Neural cell (in vitro differentiated cells): ENCODE measurements around the gene ENPP1. TPM values are rescaled to one million over a fixed set of nuclear protein-coding genes. Genes with fewer than 3 reads are reported as not detected.

ENCODE experiments used
- H2AFZ ChIP-seq: fragments of 200-600, 300-800 bp; sonication (generic), shearing (Covaris generic); 2 replicates; pipeline ENCODE4 v1.6.0; 2014; ENCODE audit warnings: low read depth, mild to moderate bottlenecking, antibody characterized with exemption, low read length, moderate library complexity
- H3F3A ChIP-seq: fragments of 200-600 bp; shearing (Covaris generic); 2 replicates; pipeline ENCODE4 v1.6.1; 2016; ENCODE audit warnings: mild to moderate bottlenecking, moderate library complexity, mixed read lengths, antibody characterized with exemption, low read length; ENCODE audit not compliant: insufficient read depth, poor library complexity, severe bottlenecking
- H3K27ac ChIP-seq: fragments of 200-600, 300-800 bp; sonication (generic), shearing (Covaris generic); 2 replicates; pipeline ENCODE4 v1.5.1; 2014; ENCODE audit warnings: mild to moderate bottlenecking, low read length, moderate library complexity
- H3K27me3 ChIP-seq: fragments of 300-800, 200-600 bp; sonication (generic), shearing (Covaris generic); 2 replicates; pipeline ENCODE4 v1.6.0; 2014; ENCODE audit warnings: mild to moderate bottlenecking, low read depth, low read length, moderate library complexity; ENCODE audit not compliant: insufficient read depth
- H3K36me3 ChIP-seq: fragments of 300-800, 200-600 bp; sonication (generic), shearing (Covaris generic); 2 replicates; pipeline ENCODE4 v1.5.1; 2014; ENCODE audit warnings: mild to moderate bottlenecking, antibody characterized with exemption, low read length, moderate library complexity; ENCODE audit not compliant: insufficient read depth
- H3K4me2 ChIP-seq: fragments of 300-800, 200-600 bp; sonication (generic), shearing (Covaris generic); 2 replicates; pipeline ENCODE4 v1.6.0; 2014; ENCODE audit warnings: mild to moderate bottlenecking, low read length
- H3K4me3 ChIP-seq: fragments of 300-800, 200-600 bp; sonication (generic), shearing (Covaris generic); 2 replicates; pipeline ENCODE4 v1.5.1; 2014; ENCODE audit warnings: mild to moderate bottlenecking, low read length, moderate library complexity
- H3K79me2 ChIP-seq: fragments of 200-600 bp; shearing (Covaris generic); replicated peaks from 2 replicates; pipeline ENCODE4 v1.6.0; 2014; ENCODE audit warnings: mild to moderate bottlenecking, low read length, moderate library complexity; ENCODE audit not compliant: insufficient read depth
- H3K9ac ChIP-seq: fragments of 300-800, 200-600 bp; sonication (generic), shearing (Covaris generic); 2 replicates; pipeline ENCODE4 v1.6.1; 2016; ENCODE audit warnings: mild to moderate bottlenecking, low read length, mixed read lengths
- H3K9me2 ChIP-seq: fragments of 200-600 bp; shearing (Covaris generic); 2 replicates; pipeline ENCODE4 v1.6.1; 2016; ENCODE audit warnings: mild to moderate bottlenecking, low read length, mixed read lengths; ENCODE audit not compliant: insufficient read depth
- H3K9me3 ChIP-seq: fragments of 200-600, 300-800 bp; sonication (generic), shearing (Covaris generic); 2 replicates; pipeline ENCODE4 v1.6.1; 2016; ENCODE audit warnings: mild to moderate bottlenecking, mixed run types, low read length, moderate library complexity, mixed read lengths
- H4K20me1 ChIP-seq: fragments of 200-600 bp; shearing (Covaris generic); 2 replicates; pipeline ENCODE4 v1.6.1; 2016; ENCODE audit warnings: mild to moderate bottlenecking, mixed run types; ENCODE audit not compliant: insufficient read depth
- CTCF ChIP-seq: fragments of 450-650 bp; IDR thresholded peaks from 2 replicates; pipeline ENCODE4 v1.5.1; 2014; ENCODE audit warnings: antibody characterized with exemption, mild to moderate bottlenecking, moderate library complexity; ENCODE audit not compliant: poor library complexity, severe bottlenecking
- EP300 ChIP-seq: fragments of 450-650 bp; conservative IDR thresholded peaks from 2 replicates; pipeline ENCODE4 v1.6.1; 2014; ENCODE audit warnings: antibody characterized with exemption, mild to moderate bottlenecking, moderate library complexity; ENCODE audit not compliant: poor library complexity, severe bottlenecking
- EZH2 ChIP-seq: fragments of 200-600, 300-800 bp; shearing (Covaris generic), sonication (generic); IDR thresholded peaks from 2 replicates; pipeline ENCODE4 v1.6.1; 2014; ENCODE audit warnings: antibody characterized with exemption, low read length, borderline replicate concordance, mild to moderate bottlenecking; ENCODE audit not compliant: insufficient read depth, poor library complexity, severe bottlenecking
- MXI1 ChIP-seq: fragments of 450-650 bp; conservative IDR thresholded peaks from 2 replicates; pipeline ENCODE4 v1.6.1; 2014; ENCODE audit warnings: antibody characterized with exemption, mild to moderate bottlenecking; ENCODE audit not compliant: poor library complexity, severe bottlenecking
- POLR2AphosphoS5 ChIP-seq: IDR thresholded peaks from 2 replicates; pipeline ENCODE4 v1.6.1; 2012
- RAD21 ChIP-seq: fragments of 450-650 bp; conservative IDR thresholded peaks from 2 replicates; pipeline ENCODE4 v1.6.1; 2014; ENCODE audit warnings: antibody characterized with exemption, mild to moderate bottlenecking, moderate library complexity
- REST ChIP-seq: IDR thresholded peaks from 2 replicates; pipeline ENCODE4 v1.6.1; 2012; ENCODE audit warnings: borderline replicate concordance
- SMC3 ChIP-seq: fragments of 450-650 bp; conservative IDR thresholded peaks from 2 replicates; pipeline ENCODE4 v1.6.1; 2014; ENCODE audit warnings: antibody characterized with exemption, mild to moderate bottlenecking, moderate library complexity; ENCODE audit not compliant: poor library complexity
- TAF1 ChIP-seq: IDR thresholded peaks from 2 replicates; pipeline ENCODE4 v1.6.1; 2012; ENCODE audit warnings: low read depth
- polyA plus RNA-seq: library from polyadenylated mRNA; depleted of rRNA; stranded (reverse); fragments of >200 nt; gene quantifications from 2 replicates; pipeline ENCODE4 v1.2.3, GENCODE V29; 2014

Gene ENPP1
- polyA plus RNA-seq, 1 donor from 2014 or later: not detected

GRCh38 chr6:131811500-131811899 is 3.7 kb downstream of the ENPP1 start:
- Histone ChIP-seq H2AFZ (no peak overlapping the region), H3K36me3 (no peaks in the 10 kb centered on the region), H3K27me3 (peaks cover 29% of the 10 kb centered on the region), H3K27ac (no peak overlapping the region), H3K79me2 (no peaks in the 10 kb centered on the region), H3K4me3 (no peak overlapping the region), H3K9me2 (no peaks in the 10 kb centered on the region), H3F3A (no peaks in the 10 kb centered on the region), H3K4me2 (no peak overlapping the region), H3K9me3 (no peaks in the 10 kb centered on the region), H3K9ac (no peak overlapping the region), H4K20me1 (no peaks in the 10 kb centered on the region)
- TF ChIP-seq MXI1: no peak
- TF ChIP-seq REST: no peak
- no peak for TF ChIP-seq RAD21
- no peak for TF ChIP-seq TAF1
- TF ChIP-seq EP300: no peak
- TF ChIP-seq CTCF: no peak
- TF ChIP-seq SMC3: no peak
- TF ChIP-seq POLR2AphosphoS5: no peak
- no peak for TF ChIP-seq EZH2

- no peaks in the 10 kb centered on the region for H3K9me3 ChIP-seq
- H2AFZ ChIP-seq: no peak overlapping the region
- no peak overlapping the region for H3K4me2 ChIP-seq
- no peak overlapping the region for H3K4me3 ChIP-seq
- no peak overlapping the region for H3K27ac ChIP-seq
- H3F3A ChIP-seq: no peaks in the 10 kb centered on the region
- H3K9me2 ChIP-seq: no peaks in the 10 kb centered on the region
- no peak overlapping the region for H3K9ac ChIP-seq
- TF ChIP-seq CTCF (no peak), EP300 (no peak), SMC3 (no peak), MXI1 (no peak), TAF1 (no peak), REST (no peak), POLR2AphosphoS5 (no peak), EZH2 (no peak), RAD21 (no peak)
- peaks cover 7% of the 10 kb centered on the region for H3K27me3 ChIP-seq
- no peaks in the 10 kb centered on the region for H3K79me2 ChIP-seq
- H4K20me1 ChIP-seq: no peaks in the 10 kb centered on the region
- H3K36me3 ChIP-seq: no peaks in the 10 kb centered on the region
Measured at GRCh38 chr6:131813991-131814390, 6.2 kb downstream of the ENPP1 start.
